ENCODE data around the gene MS4A4A.

Gene MS4A4A

GRCh38 chr11:60321051-60321450 lies 40.6 kb downstream of the MS4A4A start:
- H3K27ac ChIP-seq, result no peak overlapping the region
- TF ChIP-seq CTCF (conservative IDR thresholded peaks at IDR 0.05), result no peak

DNA sequence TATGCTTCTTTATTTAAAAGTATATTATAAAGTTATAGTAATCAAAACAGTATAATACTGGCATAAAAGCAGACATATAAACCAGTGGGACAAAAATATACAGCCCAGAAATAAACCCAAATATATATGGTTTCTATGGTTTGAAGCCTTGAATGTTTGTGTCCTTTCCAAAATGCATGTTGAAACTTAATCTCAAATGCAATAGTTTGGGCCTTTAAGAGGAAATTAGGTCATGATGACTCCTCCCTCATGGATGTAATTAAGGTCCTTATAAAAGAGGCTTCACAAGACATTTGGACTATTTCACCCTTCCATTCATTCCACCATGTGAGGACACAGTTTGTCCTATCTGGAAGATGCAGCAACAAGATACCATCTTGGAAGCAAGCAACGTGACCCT lies 46.5 kb downstream of the MS4A4A start, which contains the start of gene MS4A6E:
MS4A6E (plus strand) TSS at position 301 of the 400 bp plus-strand sequence. CDS start 7,641 bp downstream, outside the sequence.
- no peak for TF ChIP-seq CTCF (conservative IDR thresholded peaks at IDR 0.05)
- no peak within 1 kb of the TSS for H3K27ac ChIP-seq

DNA sequence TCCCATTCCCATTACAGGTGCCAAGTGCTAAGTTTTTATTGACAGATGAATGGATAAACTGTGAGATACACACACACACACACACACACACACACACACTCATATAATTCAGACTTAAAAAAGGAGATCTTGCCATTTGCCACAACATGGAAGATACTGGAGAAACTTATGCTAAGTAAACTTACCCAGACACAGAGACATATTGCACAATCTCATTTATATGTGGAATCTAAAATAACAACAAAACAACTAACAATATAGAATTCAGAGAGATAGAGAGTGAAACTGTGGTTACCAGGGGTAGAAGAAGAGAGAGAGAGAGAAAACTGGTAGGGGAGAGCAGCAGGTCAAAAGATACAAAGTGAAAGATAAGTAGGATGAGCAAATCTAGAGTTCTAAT lies 48.0 kb downstream of the MS4A4A start:
- H3K27ac ChIP-seq, result no peak overlapping the region
- no peak for TF ChIP-seq CTCF (conservative IDR thresholded peaks at IDR 0.05)

GRCh38 chr11:60332846-60333245 lies 52.4 kb downstream of the MS4A4A start:
- H3K27ac ChIP-seq, result no peak overlapping the region
- TF ChIP-seq CTCF (conservative IDR thresholded peaks at IDR 0.05), result no peak

DNA sequence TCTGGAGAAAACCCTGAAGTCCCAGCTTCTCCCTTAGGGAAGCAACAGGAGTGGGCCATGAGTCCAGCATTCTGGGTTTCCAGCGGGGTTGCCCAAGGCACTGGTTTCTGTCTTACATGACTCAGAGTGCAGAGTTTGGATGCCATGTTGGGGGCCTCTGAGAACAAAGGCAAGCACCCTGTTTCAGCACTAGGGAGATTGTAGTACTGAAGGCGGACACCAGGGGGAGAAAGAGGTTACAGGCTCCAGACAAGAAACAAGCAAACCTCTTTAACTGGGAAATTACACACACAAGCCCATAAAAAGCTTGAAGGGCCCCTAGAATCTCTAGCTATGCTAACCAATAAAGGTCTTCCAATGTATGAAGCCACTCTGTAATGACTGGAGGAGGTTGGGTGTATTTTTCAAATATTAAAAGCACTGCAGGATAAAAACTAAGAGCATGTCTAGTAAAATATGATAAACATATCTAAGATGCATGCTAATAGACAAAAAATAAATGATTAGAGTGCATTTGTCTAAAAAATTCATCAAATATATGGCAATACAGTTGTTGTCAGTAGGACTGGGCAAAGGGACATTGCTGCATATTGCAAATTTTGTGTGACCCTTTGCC lies 53.6 kb downstream of the MS4A4A start:
- no peak overlapping the region for H3K27ac ChIP-seq
- peak; percentile 82 for TF ChIP-seq CTCF (conservative IDR thresholded peaks at IDR 0.05)

DNA sequence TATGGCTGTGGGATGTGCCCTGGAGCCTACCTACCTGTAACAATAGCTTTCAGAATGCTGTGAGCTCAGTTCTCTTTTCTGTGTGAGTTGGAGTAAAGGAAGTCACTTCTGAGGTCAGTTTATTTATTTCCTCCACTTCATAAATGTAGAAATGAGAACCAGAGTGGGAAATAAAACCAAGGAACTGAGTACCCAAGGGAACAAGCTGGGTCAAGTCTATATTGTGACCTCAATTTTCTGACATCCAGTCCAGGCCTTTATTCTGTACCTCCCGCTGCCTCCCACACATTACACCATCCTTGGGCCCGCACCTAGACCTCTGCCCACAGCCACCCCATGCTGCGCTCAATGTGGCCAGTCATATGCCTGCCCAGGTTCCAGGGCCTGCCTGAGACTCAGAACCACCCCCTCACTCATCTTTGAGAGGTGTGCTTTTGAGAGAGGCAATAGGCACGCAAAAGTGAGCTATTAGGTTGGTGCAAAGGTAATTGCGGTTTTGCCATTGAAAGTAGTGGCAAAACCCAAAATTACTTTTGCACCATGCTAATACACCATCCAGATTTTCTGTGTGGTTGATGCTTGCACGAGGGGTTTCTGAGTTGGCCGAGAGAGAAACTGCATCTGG lies 56.4 kb downstream of the MS4A4A start:
- no peak overlapping the region for H3K27ac ChIP-seq
- TF ChIP-seq CTCF (conservative IDR thresholded peaks at IDR 0.05), result no peak

GRCh38 chr11:60338053-60338452 lies 57.6 kb downstream of the MS4A4A start:
- H3K27ac ChIP-seq, result no peak overlapping the region
- no peak for TF ChIP-seq CTCF (conservative IDR thresholded peaks at IDR 0.05)
